HG02970 (cell line): Measurements from ENCODE around the gene TRIM67.

Experiments
- ATAC-seq: cut with Tn5 transposase; IDR thresholded peaks from one replicate; pipeline ENCODE4 v1.9.1; 2021; ENCODE audit warnings: mild to moderate bottlenecking, moderate library complexity, moderate number of reproducible peaks; ENCODE audit not compliant: unreplicated experiment, low FRiP score

TRIM67 gene

DNA sequence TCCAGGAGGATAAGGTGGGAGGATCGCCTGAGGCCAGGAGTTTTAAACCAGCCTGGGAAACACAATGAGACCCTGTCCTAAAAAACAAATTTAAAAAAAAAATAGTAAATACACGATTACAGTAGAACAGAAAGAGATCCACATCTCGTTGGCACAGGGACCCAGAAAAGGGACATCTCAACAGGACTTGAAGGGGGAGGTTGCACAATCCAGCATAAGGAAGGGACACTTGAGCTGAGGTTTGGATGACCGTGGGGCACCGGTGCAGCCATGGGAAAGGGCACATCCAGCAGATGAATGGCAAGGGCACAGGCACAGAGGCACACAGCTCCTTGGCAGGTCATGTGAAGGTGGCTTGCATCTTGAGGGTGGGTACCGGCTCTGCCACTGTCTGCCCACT, 20.5 kb downstream of the TRIM67 start:
- ATAC-seq = no peak

DNA sequence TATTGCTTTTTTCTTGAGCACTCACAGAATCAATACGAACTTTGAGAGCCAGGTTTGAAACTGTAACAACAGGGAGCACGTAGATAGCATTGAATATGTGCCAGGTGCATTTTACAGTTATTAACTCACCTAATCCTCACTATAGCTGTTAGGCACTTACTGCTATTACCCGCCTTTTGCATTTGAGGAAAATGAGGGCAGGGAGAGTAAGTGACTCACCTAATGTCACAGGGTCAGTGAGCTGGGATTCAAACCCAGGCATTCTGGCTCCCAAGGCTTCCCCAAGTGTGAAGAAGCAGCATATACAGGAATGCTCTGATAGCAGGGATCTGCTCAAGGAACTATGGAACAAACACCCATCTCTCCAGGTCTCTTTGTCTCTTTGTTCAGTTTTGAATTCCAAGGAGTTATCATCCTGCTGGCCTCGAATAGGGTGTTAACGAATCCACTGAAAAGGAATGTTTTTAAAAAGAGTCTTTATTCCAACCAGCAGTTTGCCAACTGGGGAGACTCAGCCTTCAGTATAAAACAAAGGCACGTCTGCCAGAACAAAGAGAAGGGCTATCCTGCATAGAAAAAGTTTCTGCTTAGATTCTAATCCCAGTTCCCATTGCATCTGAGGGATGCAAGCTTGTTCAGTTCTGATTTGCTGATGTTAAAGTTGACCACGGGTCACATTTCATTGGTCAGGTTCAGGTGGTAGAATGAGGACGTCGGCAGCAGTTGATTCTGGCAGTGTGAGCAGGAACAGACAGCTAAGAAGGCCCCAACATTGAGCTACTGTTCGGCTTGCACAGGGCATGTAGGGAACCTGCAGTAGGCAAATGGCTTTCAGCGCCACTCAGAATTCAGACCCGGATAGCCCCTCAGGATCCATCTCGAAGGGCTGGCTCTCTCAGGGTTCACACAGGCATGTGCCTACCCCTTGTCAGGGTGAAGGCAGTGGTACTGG, 22.1 kb downstream of the TRIM67 start:
- no peak for ATAC-seq

DNA sequence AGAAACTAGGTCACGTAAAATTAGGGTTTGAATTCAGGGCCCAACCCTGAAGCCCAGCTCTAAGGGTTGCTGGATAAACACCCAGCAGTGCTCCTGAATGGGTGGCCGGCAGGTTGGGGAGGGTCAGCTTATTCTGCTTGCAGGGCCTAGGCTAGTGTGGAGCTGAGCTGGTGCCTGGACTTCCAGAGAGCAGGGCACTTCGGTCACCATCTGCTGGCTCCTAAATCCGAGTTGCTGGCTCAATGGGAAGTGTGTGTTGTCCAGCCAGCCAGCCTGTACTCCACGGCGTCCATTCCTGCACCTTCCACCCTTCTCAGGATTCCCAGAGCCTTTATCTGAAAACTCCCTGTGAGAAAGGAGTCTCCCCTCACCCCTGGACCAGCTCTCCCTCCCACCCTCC, 23.0 kb downstream of the TRIM67 start:
- ATAC-seq = no peak

DNA sequence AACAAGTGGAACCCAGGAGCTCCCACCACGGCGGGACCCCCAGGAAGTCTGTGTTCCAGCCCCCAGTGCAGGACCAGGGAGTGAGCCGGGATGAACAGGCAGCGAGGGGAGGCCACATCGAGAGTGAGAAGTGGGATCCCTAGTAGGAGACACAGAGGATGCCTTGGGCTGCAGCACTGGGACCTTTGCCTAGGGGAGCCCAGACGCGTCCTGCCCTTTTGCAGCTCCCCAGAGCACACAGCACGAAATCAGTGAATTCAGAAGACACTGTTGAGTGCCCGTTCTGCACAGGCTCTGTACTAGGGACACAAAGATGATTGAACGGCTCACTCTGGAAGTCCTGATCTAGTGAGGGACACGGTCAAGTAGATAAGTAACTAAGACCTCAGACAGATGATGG, 23.5 kb downstream of the TRIM67 start:
- no peak for ATAC-seq

DNA sequence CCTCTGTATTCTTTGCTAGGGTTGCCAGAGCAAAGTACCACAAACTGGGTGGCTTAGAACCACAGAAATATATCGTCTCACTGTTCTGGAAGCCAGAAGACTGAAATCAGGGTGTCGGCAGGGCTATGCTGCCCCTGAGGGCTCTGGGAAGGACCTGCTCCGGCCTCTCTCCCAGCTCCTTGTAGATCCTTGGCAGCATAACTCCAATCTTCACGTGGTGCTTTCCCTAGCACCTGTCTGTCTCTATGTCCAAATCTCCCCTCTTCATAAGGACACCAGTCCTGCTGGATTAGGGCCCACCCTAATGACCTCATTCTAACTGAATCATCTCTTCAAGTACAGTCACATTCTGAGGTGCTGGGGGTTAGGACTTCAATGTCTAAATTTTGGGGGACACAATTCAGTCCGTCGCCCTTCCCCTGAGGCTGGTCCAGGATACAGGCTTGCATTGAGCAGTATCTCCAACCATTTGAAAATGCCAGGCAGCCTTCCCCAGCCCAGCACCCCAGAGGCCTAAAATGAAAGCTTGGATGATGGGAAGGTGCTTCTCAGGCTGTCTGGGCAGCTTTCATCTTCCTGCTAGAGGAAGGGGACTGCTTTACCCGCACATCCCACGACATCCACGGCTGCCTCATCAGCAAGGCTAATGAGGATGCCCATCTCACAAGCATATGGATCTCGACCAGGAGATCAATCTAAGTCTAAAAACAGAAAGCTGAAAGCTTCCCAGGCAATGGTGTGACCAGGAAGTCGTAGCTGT, 24.7 kb downstream of the TRIM67 start:
- ATAC-seq = no peak

DNA sequence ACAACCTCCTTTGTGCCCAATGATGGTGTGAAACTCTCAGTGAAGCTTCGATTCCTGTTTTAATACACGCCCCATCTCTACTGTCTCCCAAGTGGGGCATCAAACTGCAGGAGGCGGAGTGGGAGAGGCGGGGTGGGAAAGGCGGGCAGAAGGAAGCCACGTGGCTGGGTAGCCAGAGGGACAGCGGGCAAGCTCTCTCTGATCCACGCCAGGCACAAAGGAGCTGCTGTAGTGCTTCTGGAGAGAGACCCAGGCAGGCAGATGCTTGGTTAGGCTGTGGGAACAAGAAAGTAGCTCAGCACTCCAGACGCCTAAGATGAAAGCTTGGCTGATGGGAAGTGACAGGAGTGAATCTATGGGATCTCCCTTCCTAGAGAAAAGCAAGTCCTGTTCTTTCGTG, 25.7 kb downstream of the TRIM67 start:
- ATAC-seq = no peak

DNA sequence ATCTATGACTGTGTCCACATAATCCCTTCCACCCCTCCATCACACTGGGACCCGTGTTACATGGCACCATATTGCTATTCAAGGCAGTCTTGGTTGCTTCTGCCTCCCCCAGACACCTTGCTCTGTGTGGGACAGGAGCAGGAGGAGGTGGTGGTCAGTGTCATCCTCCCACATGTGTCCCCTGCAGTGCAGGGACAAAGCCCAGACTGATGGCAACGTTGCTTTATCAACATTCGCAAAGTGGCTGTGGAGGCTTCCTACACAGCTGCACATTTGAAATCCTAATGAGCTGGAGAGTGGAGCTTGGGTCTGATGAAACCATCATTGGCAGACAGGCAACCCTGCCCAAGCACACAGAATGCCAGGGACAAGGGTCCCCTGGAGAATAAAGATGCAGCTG, 26.2 kb downstream of the TRIM67 start:
- ATAC-seq = no peak

DNA sequence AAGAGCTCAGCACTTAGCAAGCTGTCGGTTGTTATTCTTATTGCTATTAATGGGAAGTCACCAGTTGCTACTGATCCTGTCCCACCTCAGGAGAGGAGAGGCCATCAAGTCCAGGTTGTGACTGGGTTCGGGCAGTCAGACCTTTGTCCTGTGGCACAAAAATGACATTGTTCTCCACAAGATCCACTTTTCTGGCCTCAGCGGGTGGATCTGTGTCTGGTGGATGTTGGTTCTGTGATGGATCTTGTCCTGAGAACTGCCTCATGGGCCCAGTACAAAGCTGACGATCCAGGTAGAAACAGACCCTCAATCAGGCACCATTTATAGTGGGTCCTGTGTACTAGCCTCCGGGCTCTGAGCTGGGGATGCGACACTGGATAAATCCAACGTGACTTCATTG, 26.9 kb downstream of the TRIM67 start:
- no peak for ATAC-seq

DNA sequence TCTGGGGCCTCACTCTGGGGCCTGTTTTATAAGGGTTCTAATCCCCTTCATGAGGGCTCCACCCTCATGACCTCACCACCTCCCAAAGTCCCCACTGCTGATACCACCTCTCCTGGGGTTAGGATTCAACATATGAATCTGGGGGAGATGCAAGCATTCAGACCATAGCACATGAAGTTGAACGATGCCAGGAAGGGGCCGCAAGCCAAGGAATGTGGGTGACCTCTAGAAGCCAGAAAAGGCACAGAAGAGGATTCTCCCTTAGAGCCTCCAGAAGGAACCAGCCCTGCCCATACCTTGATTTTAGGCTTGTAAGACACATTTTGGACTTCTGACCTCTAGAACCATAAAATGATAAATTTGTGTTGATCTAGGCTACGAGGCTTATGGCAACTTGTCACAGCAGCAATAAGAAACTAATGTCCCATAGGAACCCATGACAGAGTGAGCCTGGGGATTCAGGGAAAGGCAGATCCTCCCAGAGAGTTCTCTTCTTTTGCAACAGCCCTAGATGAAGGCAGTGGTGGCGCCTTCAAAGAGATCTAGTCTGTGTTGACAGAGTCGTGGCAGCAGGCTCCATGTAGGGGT, 27.9 kb downstream of the TRIM67 start:
- ATAC-seq = no peak

DNA sequence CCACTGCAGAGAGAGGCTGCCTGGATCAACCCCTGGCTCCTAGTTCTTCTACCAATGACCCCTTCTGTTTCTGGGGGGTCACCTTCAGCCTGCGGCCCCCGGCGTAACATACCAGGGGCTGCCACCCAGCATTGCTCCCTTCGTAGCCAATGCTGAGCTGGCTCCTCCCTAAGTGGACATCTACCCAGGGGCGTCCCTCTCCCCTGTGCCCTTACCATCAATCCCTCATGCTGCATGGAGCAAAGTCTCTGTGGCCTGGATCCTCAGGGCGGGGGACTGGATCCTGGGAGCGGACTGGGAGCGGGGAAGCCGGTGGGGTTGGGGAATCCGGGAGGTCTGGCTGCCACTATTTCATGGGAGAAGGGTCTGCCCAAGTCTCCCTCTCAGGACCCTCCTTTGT, 28.6 kb downstream of the TRIM67 start:
- ATAC-seq = no peak

DNA sequence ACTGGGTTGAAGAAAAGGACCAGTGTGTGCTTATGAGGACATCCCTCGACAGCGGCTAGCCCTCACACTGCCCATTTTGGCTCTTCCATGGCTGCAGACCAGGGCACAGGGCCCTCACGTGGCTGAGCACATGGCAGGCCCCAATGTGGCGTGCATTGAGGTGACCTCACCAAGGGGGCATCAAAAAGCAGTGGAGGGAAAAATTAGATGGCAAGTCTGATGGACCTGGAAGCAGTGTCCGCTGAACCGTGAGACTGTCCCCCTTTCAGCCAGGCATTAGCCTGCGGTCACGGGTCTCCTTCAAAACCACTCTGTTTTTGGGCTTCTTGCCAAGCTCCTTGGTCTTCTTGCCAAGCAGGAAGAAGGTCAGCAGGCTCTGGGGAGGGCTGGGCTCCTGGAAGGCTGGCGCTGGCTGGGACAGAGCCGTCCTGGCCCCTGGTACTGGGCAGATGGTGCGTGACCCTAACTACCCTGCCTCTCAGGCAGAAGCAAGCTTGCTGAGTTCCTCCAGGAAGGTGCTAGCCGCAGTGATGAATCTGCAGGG, 30.8 kb downstream of the TRIM67 start:
- no peak for ATAC-seq

DNA sequence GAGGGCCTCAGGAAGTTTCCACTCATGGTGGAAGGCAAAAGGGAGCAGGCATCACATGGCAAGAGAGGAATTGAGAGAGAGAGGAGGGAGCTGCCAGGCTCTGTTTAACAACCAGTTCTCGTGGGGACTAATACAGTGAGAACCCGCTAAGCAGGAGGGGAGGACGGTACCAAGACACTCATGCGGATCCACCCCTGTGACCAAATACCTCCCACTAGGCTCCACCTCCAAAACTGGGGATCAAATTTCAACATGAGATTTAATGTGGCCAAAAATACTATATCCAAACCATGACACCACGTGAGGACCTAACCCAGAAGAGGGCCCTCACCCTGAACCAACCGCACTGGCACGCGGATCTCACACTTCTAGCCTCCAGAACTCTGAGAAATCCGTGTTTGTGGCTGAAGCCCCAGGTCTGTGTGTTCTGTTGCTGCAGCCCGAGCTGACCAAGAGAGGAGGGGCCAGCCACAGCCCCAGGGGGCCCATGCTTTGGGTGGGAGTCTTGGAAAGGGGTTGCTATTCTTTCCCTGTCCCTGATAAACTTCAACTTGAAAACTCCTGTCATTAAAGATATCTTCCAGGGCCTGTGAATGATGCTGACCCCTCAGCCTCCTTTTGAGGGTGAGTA, 32.0 kb downstream of the TRIM67 start:
- ATAC-seq = no peak

DNA sequence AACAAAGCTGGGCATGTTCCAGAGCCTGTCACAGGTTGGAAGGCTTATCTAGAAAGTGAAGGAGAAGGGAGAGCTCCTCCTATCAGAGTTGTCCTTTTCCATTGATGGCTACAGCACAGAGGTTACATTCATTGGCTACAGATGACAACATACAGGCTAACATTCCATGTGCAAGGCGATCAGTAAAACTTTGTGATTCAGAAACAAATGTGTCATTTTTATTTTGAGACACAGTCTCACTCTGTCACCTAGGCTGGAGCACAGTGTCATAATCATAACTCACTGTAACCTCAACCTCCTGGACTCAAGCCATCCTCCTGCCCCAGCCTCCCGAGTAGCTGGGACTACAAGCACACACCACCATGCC, 32.6 kb downstream of the TRIM67 start:
- ATAC-seq = no peak

DNA sequence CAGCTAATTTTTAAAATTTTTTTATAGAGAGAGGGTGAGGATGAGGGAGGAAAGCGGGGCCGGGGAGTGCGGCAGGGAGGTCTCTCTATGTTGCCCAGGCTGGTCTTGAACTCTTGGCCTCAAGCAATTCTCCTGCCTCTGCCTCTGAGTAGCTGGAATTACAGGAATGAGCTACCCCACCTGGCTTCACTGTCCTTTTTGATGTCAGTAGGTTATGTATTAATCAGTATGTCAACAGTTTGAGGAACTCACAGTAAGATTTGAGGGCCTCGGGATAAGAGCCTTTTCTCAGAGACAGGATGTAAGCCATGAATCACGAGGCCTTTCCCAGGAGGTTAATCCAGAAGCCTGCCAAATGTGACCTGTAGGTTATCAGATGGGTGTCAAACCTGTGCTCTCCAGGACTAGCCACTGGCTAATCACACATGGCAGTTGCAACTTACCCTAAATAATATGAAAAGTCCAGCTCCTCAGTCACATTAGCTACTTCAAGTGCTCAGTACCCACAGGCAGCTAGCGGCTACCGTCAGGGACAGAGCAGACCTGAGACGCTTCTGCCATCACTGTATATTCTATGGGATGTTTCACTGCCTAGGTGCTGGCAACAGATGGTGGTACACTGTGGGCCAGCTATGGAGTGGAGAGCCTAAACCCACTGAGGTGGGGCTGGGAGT, 33.1 kb downstream of the TRIM67 start:
- no peak for ATAC-seq

DNA sequence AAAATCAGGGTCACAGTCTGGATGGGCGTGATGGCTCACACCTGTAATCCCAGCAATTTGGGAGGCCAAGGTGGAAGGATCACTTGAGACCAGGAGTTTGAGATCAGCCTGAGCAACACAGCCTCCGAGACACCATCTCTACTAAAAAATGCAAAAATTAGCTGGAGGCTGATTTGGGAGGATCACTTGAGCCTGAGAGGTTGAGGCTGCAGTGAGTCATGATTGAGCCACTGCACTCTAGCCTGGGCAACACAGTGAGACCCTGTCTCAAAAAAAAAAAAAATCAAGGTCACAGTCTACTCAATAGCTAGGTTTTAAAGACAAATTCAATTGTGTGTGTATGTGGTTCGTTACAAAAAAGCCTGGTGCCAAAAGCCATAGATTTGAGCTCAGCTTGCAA, 34.4 kb downstream of the TRIM67 start:
- no peak for ATAC-seq

DNA sequence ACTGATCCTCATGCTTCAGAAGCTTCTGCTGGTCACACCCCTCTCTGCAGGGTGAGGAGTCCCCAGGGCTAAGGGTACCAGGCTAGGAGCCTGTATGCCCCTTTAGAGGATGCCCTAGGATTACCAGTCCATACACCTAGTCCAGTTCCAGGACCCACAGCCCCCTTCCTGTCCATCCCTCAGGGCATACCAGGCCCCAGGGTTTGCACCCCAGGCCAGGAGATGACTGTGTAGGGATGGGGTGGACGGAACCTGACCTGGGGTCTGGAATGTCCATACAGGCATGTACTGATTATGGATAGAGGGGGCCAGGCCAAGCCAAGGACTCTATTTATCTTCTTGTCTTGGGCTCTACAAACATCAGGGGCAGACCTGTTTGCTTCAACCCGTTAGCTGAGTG, 34.9 kb downstream of the TRIM67 start:
- no peak for ATAC-seq

DNA sequence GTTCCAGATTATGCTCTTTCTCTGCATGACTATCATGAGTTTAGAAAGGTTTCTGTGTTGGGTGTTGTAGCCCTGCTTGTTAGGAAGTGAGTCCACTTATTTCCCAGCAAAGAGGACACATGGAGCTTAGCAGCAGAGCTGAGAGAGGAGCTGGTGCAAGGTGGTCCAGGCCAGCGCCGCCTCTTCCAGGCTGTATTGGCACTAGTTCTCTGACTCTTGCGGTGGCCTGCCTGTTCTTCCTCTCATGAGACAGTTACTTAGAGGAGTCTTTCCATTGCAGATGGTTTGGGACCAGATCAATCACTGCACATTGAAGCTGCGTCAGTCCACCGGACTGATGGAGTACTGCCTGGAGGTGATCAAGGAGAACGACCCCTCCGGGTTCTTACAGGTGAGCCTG, 38.0 kb downstream of the TRIM67 start:
- no peak for ATAC-seq

DNA sequence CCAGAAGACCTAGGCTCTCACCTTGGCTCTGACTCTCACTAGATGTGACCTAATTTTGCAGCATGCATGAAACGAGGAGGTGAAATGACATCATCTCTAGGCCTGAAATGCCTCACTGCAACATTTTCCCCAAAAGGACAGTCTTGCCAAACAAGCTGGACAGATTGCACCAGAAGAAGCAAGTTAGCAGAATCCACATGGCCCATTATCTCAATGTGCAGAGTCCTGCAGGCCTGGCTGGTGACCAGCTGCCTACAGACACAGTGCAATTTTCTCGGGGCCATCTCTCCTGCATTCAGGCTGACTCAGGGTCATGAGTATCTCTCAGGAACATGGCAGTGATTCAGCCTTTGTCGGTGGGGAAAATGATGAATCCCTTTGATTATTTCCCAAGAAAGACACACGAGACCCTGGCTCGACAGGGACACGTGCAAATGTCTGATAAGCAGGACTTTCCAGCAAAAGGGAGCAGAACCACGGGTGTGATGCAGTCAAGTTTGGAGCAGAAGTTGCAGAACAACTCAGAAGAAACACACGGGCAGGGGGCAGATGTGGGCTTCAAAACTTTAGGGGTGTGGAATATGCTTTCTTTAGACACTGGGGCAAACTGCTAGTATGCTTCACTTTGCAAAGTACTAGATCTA, 38.7 kb downstream of the TRIM67 start:
- ATAC-seq = no peak

DNA sequence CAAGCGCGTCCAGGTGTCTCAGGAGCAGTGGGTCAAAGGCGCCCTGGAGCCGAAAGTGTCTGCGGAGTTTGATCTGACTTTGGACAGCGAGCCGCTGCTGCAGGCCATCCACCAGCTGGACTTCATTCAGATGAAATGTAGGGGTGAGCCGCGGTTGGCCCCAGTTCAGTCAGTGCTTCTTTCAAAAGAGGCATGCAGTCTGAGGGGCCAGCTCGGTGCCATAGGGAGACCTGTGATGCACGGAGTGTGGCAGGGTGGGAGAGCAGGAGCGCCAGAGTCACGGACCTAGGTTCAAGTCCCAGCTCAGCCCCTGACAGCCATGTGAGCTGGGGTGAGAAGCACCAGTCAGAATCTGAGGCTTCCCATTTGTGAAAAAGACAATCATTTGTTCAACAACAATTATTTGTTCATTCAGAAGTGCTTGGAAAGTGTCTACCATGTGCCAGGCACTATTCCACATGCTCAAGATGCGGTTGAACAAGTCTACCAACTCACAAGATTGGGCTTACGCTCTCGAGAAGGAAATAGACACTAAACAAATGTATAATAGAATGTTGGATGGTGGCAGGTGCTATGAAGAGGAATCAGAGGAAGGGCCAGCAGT, 39.6 kb downstream of the TRIM67 start:
- ATAC-seq = no peak
